Psoas muscle (tissue), 8 donors: ENCODE data around the gene AGR3. TPM values are rescaled to one million over a fixed set of nuclear protein-coding genes. Genes with fewer than 3 reads are reported as not detected.

Source experiments
- ATAC-seq, 4 donors: fragments of 200-7000 bp; cut with Tn5 transposase; one replicate each; pipeline ENCODE4 v1.9.1; 2020; ENCODE audit warnings: moderate library complexity in 3 of 4, mild to moderate bottlenecking in 2 of 4
- DNase-seq, 2 donors: peaks; one replicate each; pipeline ENCODE4 v3.0.0-alpha.2; 2020
- H3K27ac ChIP-seq: fragments of 200-600 bp; one replicate; pipeline ENCODE4 v1.8.0; 2022
- H3K27me3 ChIP-seq, 3 donors: fragments of 200-600 bp in 1 of 3; one replicate each; pipeline versions ENCODE4 v1.6.1 to v1.8.0; 2013 to 2022; ENCODE audit warnings: low read length in 2 of 3, mild to moderate bottlenecking in 2 of 3, moderate library complexity in 1 of 3; ENCODE audit not compliant: insufficient read depth in 3 of 3
- H3K36me3 ChIP-seq, 2 donors: fragments of 200-600 bp in 1 of 2; one replicate each; pipeline versions ENCODE4 v1.6.1 to v1.8.0; 2013 to 2022; ENCODE audit warnings: low read depth in 1 of 2, mild to moderate bottlenecking in 1 of 2, moderate library complexity in 1 of 2; ENCODE audit not compliant: insufficient read depth in 1 of 2
- H3K4me1 ChIP-seq: fragments of 200-600 bp; one replicate; pipeline ENCODE4 v1.8.0; 2022
- H3K4me3 ChIP-seq: fragments of 200-600 bp; one replicate; pipeline ENCODE4 v1.8.0; 2022; ENCODE audit warnings: mild to moderate bottlenecking
- H3K9me3 ChIP-seq: fragments of 200-600 bp; one replicate; pipeline ENCODE4 v1.8.0; 2022
- CTCF ChIP-seq: fragments of 200-600 bp; IDR thresholded peaks from one replicate; pipeline ENCODE4 v1.8.0; 2022; ENCODE audit warnings: antibody characterized with exemption
- WGBS, 3 donors: extraction: QIAGEN DNeasy Blood & Tissue Kit; methylation state at CpG; one replicate each; pipeline versions ENCODE4 v1.1.6 to v1.1.7; 2013; 5-methylcytosine and 5-hydroxymethylcytosine counted together
- intact Hi-C, 2 donors: fragments of 100-400 bp; cut with DNase I; formaldehyde crosslinking; loops; one replicate each; pipeline versions ENCODE4 v1.11.0 to v1.14.2; 2022
- polyA plus RNA-seq, 3 donors: library from polyadenylated mRNA; stranded (reverse); fragments of 200-250 nt; gene quantifications; one replicate each; pipeline ENCODE4 v1.2.3, GENCODE V29; 2013
- total RNA-seq, 4 donors: library from RNA; stranded (reverse); fragmentation: NEBNext Ultra II Directional in 2 of 4; extraction: Animal tissue kit (Norgen Biotek cat#: 25700) in 2 of 4; gene quantifications; one replicate each; pipeline versions ENCODE4 v1.2.1 to v1.2.4, GENCODE V29; 2021 to 2023
- donor health status: healthy with polysubstance abuse.
- donor health status: DM: no; HTN: no; CAD: no; lungs with moderate emphysema.
- donor health status: Bipolar disorder and iron deficiency.
- donor health status: healthy.
- donor health status: DM: yes; HTN: yes; CAD: no.
- donor health status: DM: no; HTN: no; CAD: no.
- donor health status: DM: no; HTN: no; CAD: no.
- donor health status: DM: yes; HTN: yes; CAD: no.

The AGR3 gene
- total and polyA plus RNA-seq, 7 donors: 0.31 TPM; not detected in 6

- Histone ChIP-seq H3K4me3 (no peak overlapping the region), H3K4me1 (no peaks in the 10 kb centered on the region), H3K36me3 (no peaks in the 10 kb centered on the region), H3K27ac (no peak overlapping the region), H3K27me3 (no peaks in the 10 kb centered on the region), H3K9me3 (no peaks in the 10 kb centered on the region)
- DNase-seq (no peak), ATAC-seq (no peak)
- WGBS, 3 donors: 36 to 43% (median 43%) methylated on average over 2 of the region's 2 CpGs
- intact Hi-C loops: no loop called here
- no peak for TF ChIP-seq CTCF
Observed at GRCh38 chr7:16904076-16904475, 22.3 kb upstream of the AGR3 start.

GRCh38 chr7:16900209-16900768 is 18.5 kb upstream of the AGR3 start:
- no peak for ATAC-seq
- intact Hi-C loops: no loop called here
- no peaks in the 10 kb centered on the region for H3K4me1 ChIP-seq
- no peaks in the 10 kb centered on the region for H3K36me3 ChIP-seq
- H3K27ac ChIP-seq: no peak overlapping the region
- DNase-seq: no peak
- H3K27me3 ChIP-seq: no peaks in the 10 kb centered on the region
- no peak for TF ChIP-seq CTCF
- no peak overlapping the region for H3K4me3 ChIP-seq
- H3K9me3 ChIP-seq: no peaks in the 10 kb centered on the region
- 82 to 91% (median 89%) methylated on average over 4 of the region's 4 CpGs for WGBS, 3 donors

GRCh38 chr7:16891874-16892643 is 10.3 kb upstream of the AGR3 start:
- DNase-seq (no peak), ATAC-seq (no peak)
- no peaks in the 10 kb centered on the region for H3K27me3 ChIP-seq
- no peaks in the 10 kb centered on the region for H3K9me3 ChIP-seq
- no peak overlapping the region for H3K27ac ChIP-seq
- no peaks in the 10 kb centered on the region for H3K36me3 ChIP-seq
- H3K4me3 ChIP-seq: no peak overlapping the region
- 83 to 94% (median 90%) methylated on average over 1 of the region's 1 CpG for WGBS, 3 donors
- TF ChIP-seq CTCF: no peak
- intact Hi-C loops: no loop called here
- no peaks in the 10 kb centered on the region for H3K4me1 ChIP-seq

DNA sequence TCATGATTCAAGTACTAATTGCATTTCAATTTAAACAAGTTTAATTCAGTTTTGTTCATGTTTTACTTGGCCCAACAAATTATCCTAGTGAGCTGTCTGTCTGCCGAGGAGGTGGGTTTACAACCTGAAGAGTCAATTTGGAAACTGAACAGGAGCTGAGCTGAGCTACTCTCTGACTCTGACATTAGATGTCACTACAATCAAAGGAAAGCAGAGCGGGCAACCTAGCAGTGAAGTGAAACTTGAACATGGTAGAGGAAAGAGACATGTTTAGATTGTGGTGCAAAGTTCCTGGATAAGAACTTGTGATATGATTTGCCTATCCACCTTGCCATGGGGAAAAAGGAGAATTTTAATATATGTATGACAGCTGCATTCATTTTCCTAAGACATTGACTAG is 9.6 kb upstream of the AGR3 start:
- H3K4me3 ChIP-seq: no peak overlapping the region
- H3K27ac ChIP-seq: no peak overlapping the region
- peak in 1 of 4 donors; percentile 25 for ATAC-seq
- H3K9me3 ChIP-seq: no peaks in the 10 kb centered on the region
- WGBS, 3 donors: 13 to 33% (median 27%) methylated on average over 2 of the region's 2 CpGs
- DNase-seq: no peak
- intact Hi-C loops: no loop called here
- no peaks in the 10 kb centered on the region for H3K4me1 ChIP-seq
- TF ChIP-seq CTCF: peak; percentile 40
- H3K27me3 ChIP-seq: no peaks in the 10 kb centered on the region
- H3K36me3 ChIP-seq: no peaks in the 10 kb centered on the region
